Heart left ventricle (tissue), 16 donors: ENCODE results near the gene OR6X1. TPM values are rescaled to one million over a fixed set of nuclear protein-coding genes. Genes with fewer than 3 reads are reported as not detected.

Experiments
- ATAC-seq, 4 donors: fragments of 200-7000 bp; cut with Tn5 transposase; one replicate each; pipeline ENCODE4 v1.9.1; 2020 to 2022; ENCODE audit warnings: moderate library complexity in 4 of 4, mild to moderate bottlenecking in 3 of 4, moderate number of reproducible peaks in 1 of 4
- DNase-seq, 5 donors: peaks; one replicate each; pipeline ENCODE4 v3.0.0-alpha.2; 2020
- H3K27ac ChIP-seq, 12 donors: fragments of 200-600 bp; sonication (generic) in 4 of 12; one replicate each; pipeline versions ENCODE4 v1.5.0 to v1.8.0; 2016 to 2022; ENCODE audit warnings: mild to moderate bottlenecking in 2 of 12
- H3K27me3 ChIP-seq, 9 donors: fragments of 200-600 bp; sonication (generic) in 2 of 9; one replicate each; pipeline versions ENCODE4 v1.5.1 to v1.8.0; 2016 to 2022; ENCODE audit warnings: mild to moderate bottlenecking in 3 of 9
- H3K36me3 ChIP-seq, 9 donors: fragments of 200-600 bp; sonication (generic) in 2 of 9; one replicate each; pipeline versions ENCODE4 v1.5.0 to v1.8.0; 2018 to 2022; ENCODE audit warnings: mild to moderate bottlenecking in 2 of 9
- H3K4me1 ChIP-seq, 12 donors: fragments of 200-600 bp; sonication (generic) in 4 of 12; one replicate each; pipeline versions ENCODE4 v1.5.0 to v1.8.0; 2016 to 2022; ENCODE audit warnings: mild to moderate bottlenecking in 3 of 12
- H3K4me3 ChIP-seq, 12 donors: fragments of 200-600 bp; sonication (generic) in 4 of 12; one replicate each; pipeline versions ENCODE4 v1.5.0 to v1.8.0; 2017 to 2022; ENCODE audit warnings: mild to moderate bottlenecking in 9 of 12, moderate library complexity in 4 of 12
- H3K9me3 ChIP-seq, 12 donors: fragments of 200-600 bp; sonication (generic) in 4 of 12; one replicate each; pipeline versions ENCODE4 v1.5.0 to v1.8.0; 2016 to 2022; ENCODE audit warnings: mild to moderate bottlenecking in 1 of 12
- POLR2A ChIP-seq, 2 donors: fragments of 450-650 bp; IDR thresholded peaks; one replicate each; pipeline ENCODE4 v1.6.1; 2017; ENCODE audit warnings: antibody characterized with exemption in 2 of 2, mild to moderate bottlenecking in 2 of 2, moderate library complexity in 2 of 2
- WGBS, 4 donors: extraction: QIAGEN DNeasy Blood & Tissue Kit in 2 of 4; methylation state at CpG; one replicate each; pipeline versions ENCODE4 v1.1.5 to v1.1.7; 2013 to 2018; 5-methylcytosine and 5-hydroxymethylcytosine counted together
- intact Hi-C, 10 donors: fragments of 100-400 bp; cut with DNase I; formaldehyde crosslinking; loops; one replicate each; pipeline versions ENCODE4 v1.11.1 to v1.14.2; 2022
- long read RNA-seq, 3 donors: library from polyadenylated mRNA; unstranded; transcript quantifications; one replicate each; pipeline ENCODE4 v2.0.0, GENCODE V29; 2020 to 2021
- polyA plus RNA-seq, 2 donors: library from polyadenylated mRNA; stranded (reverse); fragments of 200-250 nt; gene quantifications; one replicate each; pipeline ENCODE4 v1.2.3, GENCODE V29; 2013
- total RNA-seq, 9 donors: library from RNA; depleted of rRNA in 2 of 9; stranded (reverse); fragments of >200 nt in 2 of 9; fragmentation: NEBNext Ultra II Directional in 3 of 9; extraction: Animal tissue kit (Norgen Biotek cat#: 25700) in 3 of 9; gene quantifications; one replicate each; pipeline versions ENCODE4 v1.1.0 to v1.2.4, GENCODE V29; 2016 to 2023
- TF ChIP-seq, protein P1 (sequence below), 12 donors: fragments of 200-600 bp; sonication (generic) in 4 of 12; IDR thresholded peaks; one replicate each; pipeline versions ENCODE4 v1.5.0 to v1.8.0; 2018 to 2022; ENCODE audit warnings: antibody characterized with exemption in 12 of 12, mild to moderate bottlenecking in 5 of 12
- donor health status: ischemic (EF 13 %, LVEDD 7.1; RV severe dilation, severe dysfunction).
- donor health status: healthy with polysubstance abuse.
- donor health status: DM: no; HTN: yes; CAD: no.
- donor health status: DM: no; HTN: no; CAD: no.
- donor health status: ischemic (EF 25% LVEDD 6.9; RV normal size, moderate dysfunction).
- donor health status: ischemic (EF 25% LVEDD 5.7; RV mildly dilated, moderate dysfunction).
- donor health status: healthy.
- donor health status: DM: yes; HTN: yes; CAD: no.
- donor health status: ischemic (EF 35%, LVEDD 5.7; RV mildly dilated, moderate dysfunction).
- donor health status: nonischemic (EF 11% LVEDD 7.7; RV severe dilation, severe dysfunction).
- donor health status: DM: yes; HTN: yes; CAD: no.
- donor health status: PGD.
- donor health status: ischemic (EF 29% LVEDD 5.4; RV normal size, mild dysfunction).
- donor health status: nonischemic (EF 23%, LVEDD 6.1; RV moderate dilation, normal function).

Gene OR6X1, protein sequence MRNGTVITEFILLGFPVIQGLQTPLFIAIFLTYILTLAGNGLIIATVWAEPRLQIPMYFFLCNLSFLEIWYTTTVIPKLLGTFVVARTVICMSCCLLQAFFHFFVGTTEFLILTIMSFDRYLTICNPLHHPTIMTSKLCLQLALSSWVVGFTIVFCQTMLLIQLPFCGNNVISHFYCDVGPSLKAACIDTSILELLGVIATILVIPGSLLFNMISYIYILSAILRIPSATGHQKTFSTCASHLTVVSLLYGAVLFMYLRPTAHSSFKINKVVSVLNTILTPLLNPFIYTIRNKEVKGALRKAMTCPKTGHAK
- total RNA-seq (not detected), polyA plus RNA-seq (not detected)
- long read RNA-seq, donor 1 = 0 reads
- long read RNA-seq, donor 2 = 0 reads
- long read RNA-seq, donor 3 = 0 reads

DNA sequence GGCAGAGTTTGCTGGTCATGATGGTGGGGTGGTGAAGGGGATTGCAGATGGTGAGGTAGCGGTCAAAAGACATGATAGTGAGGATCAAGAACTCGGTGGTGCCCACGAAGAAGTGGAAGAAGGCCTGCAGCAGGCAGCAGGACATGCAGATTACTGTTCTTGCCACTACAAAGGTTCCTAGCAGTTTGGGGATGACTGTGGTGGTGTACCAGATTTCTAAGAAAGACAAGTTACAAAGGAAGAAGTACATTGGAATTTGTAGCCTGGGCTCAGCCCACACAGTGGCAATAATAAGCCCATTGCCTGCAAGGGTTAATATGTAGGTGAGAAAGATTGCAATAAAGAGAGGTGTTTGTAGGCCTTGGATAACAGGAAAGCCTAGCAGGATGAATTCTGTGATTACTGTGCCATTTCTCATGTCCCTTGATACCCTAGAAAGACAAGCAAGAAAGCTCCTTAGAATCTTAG, at the start of gene OR6X1:
Gene OR6X1, minus strand, starts transcription at position 418 of the 468 bp plus-strand sequence. Its CDS starts 0 bp downstream, at position 418.
- Histone ChIP-seq H3K27me3 (peaks cover 0 to 6% (median 0%) of the 10 kb centered on the region in 9 donors), H3K4me1 (no peaks in the 10 kb centered on the region), H3K36me3 (no peaks in the 10 kb centered on the region), H3K9me3 (no peaks in the 10 kb centered on the region), H3K4me3 (no peak within 1 kb of the TSS), H3K27ac (no peak within 1 kb of the TSS)
- ATAC-seq = no peak
- TF ChIP-seq POLR2A (IDR thresholded peaks at IDR 0.05) = no peak
- TF ChIP-seq, protein P1, sequence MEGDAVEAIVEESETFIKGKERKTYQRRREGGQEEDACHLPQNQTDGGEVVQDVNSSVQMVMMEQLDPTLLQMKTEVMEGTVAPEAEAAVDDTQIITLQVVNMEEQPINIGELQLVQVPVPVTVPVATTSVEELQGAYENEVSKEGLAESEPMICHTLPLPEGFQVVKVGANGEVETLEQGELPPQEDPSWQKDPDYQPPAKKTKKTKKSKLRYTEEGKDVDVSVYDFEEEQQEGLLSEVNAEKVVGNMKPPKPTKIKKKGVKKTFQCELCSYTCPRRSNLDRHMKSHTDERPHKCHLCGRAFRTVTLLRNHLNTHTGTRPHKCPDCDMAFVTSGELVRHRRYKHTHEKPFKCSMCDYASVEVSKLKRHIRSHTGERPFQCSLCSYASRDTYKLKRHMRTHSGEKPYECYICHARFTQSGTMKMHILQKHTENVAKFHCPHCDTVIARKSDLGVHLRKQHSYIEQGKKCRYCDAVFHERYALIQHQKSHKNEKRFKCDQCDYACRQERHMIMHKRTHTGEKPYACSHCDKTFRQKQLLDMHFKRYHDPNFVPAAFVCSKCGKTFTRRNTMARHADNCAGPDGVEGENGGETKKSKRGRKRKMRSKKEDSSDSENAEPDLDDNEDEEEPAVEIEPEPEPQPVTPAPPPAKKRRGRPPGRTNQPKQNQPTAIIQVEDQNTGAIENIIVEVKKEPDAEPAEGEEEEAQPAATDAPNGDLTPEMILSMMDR (IDR thresholded peaks at IDR 0.05) = no peak
- DNase-seq = no peak
- intact Hi-C loops = no loop called here
- WGBS, 4 donors = 88 to 91% (median 91%) methylated on average over 3 of the region's 3 CpGs

DNA sequence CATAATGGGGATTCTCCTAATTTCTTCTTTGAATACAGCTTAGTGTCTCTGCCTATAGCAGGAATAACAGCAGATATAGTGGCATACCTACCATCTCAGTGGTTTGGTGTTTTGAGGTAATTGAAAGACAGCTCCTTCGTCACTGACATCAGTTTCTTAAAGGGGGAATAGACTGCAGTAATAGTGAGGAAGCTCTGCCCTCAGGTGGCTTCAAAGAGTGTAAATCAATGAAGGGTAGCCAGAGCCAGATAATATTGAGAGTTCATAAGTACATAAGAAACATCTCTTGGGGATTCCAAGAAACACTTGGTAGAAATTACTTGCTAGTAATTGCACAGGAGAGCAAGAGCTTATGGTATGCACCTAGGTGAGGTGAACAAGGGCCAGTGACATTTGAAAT, 47.4 kb upstream of the OR6X1 start:
- no peaks in the 10 kb centered on the region for H3K27me3 ChIP-seq
- H3K4me3 ChIP-seq = no peak overlapping the region
- H3K4me1 ChIP-seq = no peaks in the 10 kb centered on the region
- no peaks in the 10 kb centered on the region for H3K9me3 ChIP-seq
- no peak for TF ChIP-seq POLR2A (IDR thresholded peaks at IDR 0.05)
- TF ChIP-seq, protein P1 (IDR thresholded peaks at IDR 0.05) = no peak
- 0 to 34% (median 0%) methylated on average over 1 of the region's 1 CpG for WGBS, 4 donors
- ATAC-seq (no peak), DNase-seq (no peak)
- H3K27ac ChIP-seq = no peak overlapping the region
- intact Hi-C loops = no loop called here
- H3K36me3 ChIP-seq = no peaks in the 10 kb centered on the region

DNA sequence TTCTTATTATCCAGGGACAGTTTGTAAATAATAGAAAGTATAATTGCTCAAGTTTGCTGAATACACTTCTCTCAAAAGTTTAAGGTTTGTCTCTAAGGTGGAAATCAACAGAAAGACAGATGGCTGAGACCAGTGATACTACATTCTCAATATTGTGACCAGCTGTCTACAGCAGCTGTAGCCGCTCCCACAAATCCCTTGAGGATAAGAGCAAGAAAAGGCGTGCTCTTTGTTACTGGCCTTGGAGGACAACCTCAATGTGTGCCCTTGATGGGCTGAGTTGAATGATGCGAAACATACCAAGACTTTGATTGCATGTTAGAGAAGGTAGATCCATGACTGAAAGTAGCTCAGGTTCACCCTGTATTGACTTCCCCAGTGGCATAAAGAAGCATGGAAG, 45.7 kb upstream of the OR6X1 start:
- no peak for ATAC-seq
- no peak for TF ChIP-seq POLR2A (IDR thresholded peaks at IDR 0.05)
- TF ChIP-seq, protein P1 (IDR thresholded peaks at IDR 0.05) = no peak
- no peak for DNase-seq
- WGBS, 4 donors = 53 to 62% (median 60%) methylated on average over 3 of the region's 3 CpGs
- no peak overlapping the region for H3K4me3 ChIP-seq
- intact Hi-C loops = no loop called here
- no peak overlapping the region for H3K27ac ChIP-seq
- no peaks in the 10 kb centered on the region for H3K36me3 ChIP-seq
- no peaks in the 10 kb centered on the region for H3K27me3 ChIP-seq
- H3K9me3 ChIP-seq = no peaks in the 10 kb centered on the region
- no peaks in the 10 kb centered on the region for H3K4me1 ChIP-seq

DNA sequence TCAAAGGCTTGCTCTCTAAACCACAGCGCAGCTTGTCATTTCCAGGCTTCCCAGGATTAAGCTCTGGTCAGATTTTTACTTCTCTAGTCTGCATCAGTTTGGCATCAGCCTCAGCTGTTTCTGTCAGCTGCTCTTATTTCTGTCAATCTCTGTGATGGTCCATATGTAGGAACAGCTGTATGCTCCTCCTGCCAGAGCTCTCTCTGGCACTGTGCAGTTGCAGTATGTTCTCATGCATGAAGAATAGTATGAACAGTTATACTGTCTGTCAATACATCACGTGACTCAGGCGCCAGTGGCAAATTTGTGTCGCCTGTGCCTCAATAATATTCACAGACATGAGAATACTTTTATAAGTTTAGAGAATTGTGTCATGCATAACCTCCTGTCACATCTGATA, 45.1 kb upstream of the OR6X1 start:
- ATAC-seq = no peak
- 72 to 86% (median 81%) methylated on average over 4 of the region's 4 CpGs for WGBS, 4 donors

More for the DNA sequence above, 45.1 kb upstream of the OR6X1 start:
- no peak overlapping the region for H3K4me3 ChIP-seq
- H3K36me3 ChIP-seq = no peaks in the 10 kb centered on the region
- intact Hi-C loops = no loop called here
- no peaks in the 10 kb centered on the region for H3K9me3 ChIP-seq
- H3K27ac ChIP-seq = no peak overlapping the region
- TF ChIP-seq, protein P1 (IDR thresholded peaks at IDR 0.05) = no peak
- TF ChIP-seq POLR2A (IDR thresholded peaks at IDR 0.05) = no peak
- no peaks in the 10 kb centered on the region for H3K27me3 ChIP-seq
- no peak for DNase-seq
- H3K4me1 ChIP-seq = no peaks in the 10 kb centered on the region
